Calu3 (cell line): ENCODE data around the gene ERC2. TPM values are rescaled to one million over a fixed set of nuclear protein-coding genes. Genes with fewer than 3 reads are reported as not detected.

ENCODE experiments used
- BruUV-seq: library from RNA; stranded (reverse); fragments of 400-500 nt; replicated peaks from 2 replicates; lab custom pipeline; 2021; lab: Mats Ljungman, UMichigan
- CTCF ChIA-PET: fragments of 300-600 bp; sonication (Branson Sonifier 250); formaldehyde crosslinking; loops from one replicate; lab custom pipeline; 2022; ENCODE audit warnings: antibody characterized with exemption; lab: Charles Lee
- DNase-seq: peaks from one replicate; pipeline ENCODE4 v3.0.0; 2022
- H3K27ac Mint-ChIP-seq: one replicate; pipeline ENCODE4 v1.8.0; 2022; ENCODE audit warnings: mixed read lengths; ENCODE audit not compliant: unreplicated experiment
- H3K27me3 Mint-ChIP-seq: one replicate; pipeline ENCODE4 v1.8.0; 2022; ENCODE audit warnings: mixed read lengths; ENCODE audit not compliant: unreplicated experiment
- H3K36me3 Mint-ChIP-seq: one replicate; pipeline ENCODE4 v1.8.0; 2022; ENCODE audit warnings: mild to moderate bottlenecking, moderate library complexity, mixed read lengths; ENCODE audit not compliant: insufficient read depth, unreplicated experiment
- H3K4me1 Mint-ChIP-seq: one replicate; pipeline ENCODE4 v1.8.0; 2022; ENCODE audit warnings: mild to moderate bottlenecking, low read depth, mixed read lengths; ENCODE audit not compliant: unreplicated experiment
- H3K4me3 Mint-ChIP-seq: one replicate; pipeline ENCODE4 v1.8.0; 2022; ENCODE audit warnings: mild to moderate bottlenecking, low read depth, moderate library complexity, mixed read lengths; ENCODE audit not compliant: unreplicated experiment
- H3K9me3 Mint-ChIP-seq: one replicate; pipeline ENCODE4 v1.8.0; 2022; ENCODE audit warnings: low read depth, mixed read lengths; ENCODE audit not compliant: unreplicated experiment
- intact Hi-C: fragments of 100-400 bp; cut with micrococcal nuclease; formaldehyde crosslinking; loops from one replicate; pipeline ENCODE4 v1.10.0; 2022; ENCODE audit not compliant: unreplicated experiment
- total RNA-seq: library from RNA; stranded (reverse); gene quantifications from 2 replicates; pipeline ENCODE4 v1.2.3, GENCODE V29; 2022
- TF ChIP-seq, protein P1 (sequence below): fragments of 200-600 bp; IDR thresholded peaks from one replicate; pipeline ENCODE4 v1.8.0; 2022; ENCODE audit warnings: antibody characterized with exemption; ENCODE audit not compliant: unreplicated experiment

ERC2 gene
- total RNA-seq, 1 experiment from 2014 or later, result 0.73 TPM

GRCh38 chr3:55579496-55579895, 888.8 kb downstream of the ERC2 start:
- H3K4me1 Mint-ChIP-seq, result no peaks in the 10 kb centered on the region

GRCh38 chr3:55576621-55577388, 891.5 kb downstream of the ERC2 start:
- no peaks in the 10 kb centered on the region for H3K36me3 Mint-ChIP-seq
- DNase-seq, result no peak
- CTCF ChIA-PET, result no interaction called here
- H3K4me3 Mint-ChIP-seq, result no peak overlapping the region
- TF ChIP-seq, protein P1, sequence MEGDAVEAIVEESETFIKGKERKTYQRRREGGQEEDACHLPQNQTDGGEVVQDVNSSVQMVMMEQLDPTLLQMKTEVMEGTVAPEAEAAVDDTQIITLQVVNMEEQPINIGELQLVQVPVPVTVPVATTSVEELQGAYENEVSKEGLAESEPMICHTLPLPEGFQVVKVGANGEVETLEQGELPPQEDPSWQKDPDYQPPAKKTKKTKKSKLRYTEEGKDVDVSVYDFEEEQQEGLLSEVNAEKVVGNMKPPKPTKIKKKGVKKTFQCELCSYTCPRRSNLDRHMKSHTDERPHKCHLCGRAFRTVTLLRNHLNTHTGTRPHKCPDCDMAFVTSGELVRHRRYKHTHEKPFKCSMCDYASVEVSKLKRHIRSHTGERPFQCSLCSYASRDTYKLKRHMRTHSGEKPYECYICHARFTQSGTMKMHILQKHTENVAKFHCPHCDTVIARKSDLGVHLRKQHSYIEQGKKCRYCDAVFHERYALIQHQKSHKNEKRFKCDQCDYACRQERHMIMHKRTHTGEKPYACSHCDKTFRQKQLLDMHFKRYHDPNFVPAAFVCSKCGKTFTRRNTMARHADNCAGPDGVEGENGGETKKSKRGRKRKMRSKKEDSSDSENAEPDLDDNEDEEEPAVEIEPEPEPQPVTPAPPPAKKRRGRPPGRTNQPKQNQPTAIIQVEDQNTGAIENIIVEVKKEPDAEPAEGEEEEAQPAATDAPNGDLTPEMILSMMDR, result no peak
- H3K9me3 Mint-ChIP-seq, result peaks cover under 1% of the 10 kb centered on the region
- H3K27me3 Mint-ChIP-seq, result no peaks in the 10 kb centered on the region
- no TSS peak for BruUV-seq
- H3K27ac Mint-ChIP-seq, result no peak overlapping the region
- intact Hi-C loops, result no loop called here
- no peaks in the 10 kb centered on the region for H3K4me1 Mint-ChIP-seq

More at GRCh38 chr3:55579496-55579895, 888.8 kb downstream of the ERC2 start:
- CTCF ChIA-PET, result no interaction called here
- TF ChIP-seq, protein P1, result no peak
- Mint-ChIP-seq H3K4me3 (no peak overlapping the region), H3K36me3 (no peaks in the 10 kb centered on the region), H3K27ac (no peak overlapping the region), H3K27me3 (no peaks in the 10 kb centered on the region), H3K9me3 (peaks cover 5% of the 10 kb centered on the region)
- DNase-seq, result no peak
- intact Hi-C loops, result no loop called here
- no TSS peak for BruUV-seq

GRCh38 chr3:55574671-55575070, 893.6 kb downstream of the ERC2 start:
- H3K27me3 Mint-ChIP-seq, result no peaks in the 10 kb centered on the region
- no peaks in the 10 kb centered on the region for H3K36me3 Mint-ChIP-seq
- no peak for DNase-seq
- H3K9me3 Mint-ChIP-seq, result no peaks in the 10 kb centered on the region
- no peak overlapping the region for H3K4me3 Mint-ChIP-seq
- CTCF ChIA-PET, result no interaction called here
- TF ChIP-seq, protein P1, result no peak
- H3K27ac Mint-ChIP-seq, result no peak overlapping the region
- no TSS peak for BruUV-seq
- H3K4me1 Mint-ChIP-seq, result no peaks in the 10 kb centered on the region
- intact Hi-C loops, result no loop called here

- intact Hi-C loops, result no loop called here
- peaks cover 4% of the 10 kb centered on the region for H3K9me3 Mint-ChIP-seq
These were observed 895.5 kb downstream of the ERC2 start for GRCh38 chr3:55572816-55573215.

More at GRCh38 chr3:55572816-55573215, 895.5 kb downstream of the ERC2 start:
- DNase-seq, result no peak
- Mint-ChIP-seq H3K36me3 (no peaks in the 10 kb centered on the region), H3K4me3 (no peak overlapping the region), H3K4me1 (no peaks in the 10 kb centered on the region), H3K27me3 (no peaks in the 10 kb centered on the region), H3K27ac (no peak overlapping the region)
- CTCF ChIA-PET, result no interaction called here
- TF ChIP-seq, protein P1, result no peak
- no TSS peak for BruUV-seq
